ENCODE measurements around the gene QKI. TPM values are rescaled to one million over a fixed set of nuclear protein-coding genes. Genes with fewer than 3 reads are reported as not detected.

Gene QKI
- total and polyA plus RNA-seq, 10 of the 15 experiments (the other 5 are each of a cell fraction or from before 2014, with no cell fraction given) = 4.7 to 72.5 (median 38.9) TPM

DNA sequence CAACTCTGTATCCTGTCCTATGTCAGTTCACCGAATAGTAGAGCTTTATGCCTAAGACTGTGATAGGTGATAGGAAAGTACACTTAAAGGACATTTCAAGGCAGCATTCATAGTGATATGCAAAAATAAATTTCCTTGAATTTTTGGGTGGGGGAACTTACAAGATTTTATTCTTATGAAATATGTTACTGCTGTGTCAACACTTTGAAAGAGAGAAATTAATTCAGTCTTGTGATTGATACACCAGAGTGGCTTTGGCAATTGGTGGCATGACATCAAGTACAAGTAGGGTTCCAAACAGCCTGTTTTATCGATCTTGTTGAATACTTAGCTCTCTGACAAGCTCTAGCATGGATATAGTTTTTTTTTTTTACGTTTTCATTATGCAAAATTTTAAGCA lies 72.3 kb downstream of the QKI start (continued):
- TF ChIP-seq ZZZ3 (IDR thresholded peaks at IDR 0.05; ENCODE audit: control insufficient read depth, insufficient read length, low read depth) (no peak), SIN3A (IDR thresholded peaks at IDR 0.05; ENCODE audit: low read depth, low read length) (no peak)
- TF ChIP-seq, protein P1, sequence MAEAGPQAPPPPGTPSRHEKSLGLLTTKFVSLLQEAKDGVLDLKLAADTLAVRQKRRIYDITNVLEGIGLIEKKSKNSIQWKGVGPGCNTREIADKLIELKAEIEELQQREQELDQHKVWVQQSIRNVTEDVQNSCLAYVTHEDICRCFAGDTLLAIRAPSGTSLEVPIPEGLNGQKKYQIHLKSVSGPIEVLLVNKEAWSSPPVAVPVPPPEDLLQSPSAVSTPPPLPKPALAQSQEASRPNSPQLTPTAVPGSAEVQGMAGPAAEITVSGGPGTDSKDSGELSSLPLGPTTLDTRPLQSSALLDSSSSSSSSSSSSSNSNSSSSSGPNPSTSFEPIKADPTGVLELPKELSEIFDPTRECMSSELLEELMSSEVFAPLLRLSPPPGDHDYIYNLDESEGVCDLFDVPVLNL (IDR thresholded peaks at IDR 0.05; ENCODE audit: low read depth, low read length) = no peak

DNA sequence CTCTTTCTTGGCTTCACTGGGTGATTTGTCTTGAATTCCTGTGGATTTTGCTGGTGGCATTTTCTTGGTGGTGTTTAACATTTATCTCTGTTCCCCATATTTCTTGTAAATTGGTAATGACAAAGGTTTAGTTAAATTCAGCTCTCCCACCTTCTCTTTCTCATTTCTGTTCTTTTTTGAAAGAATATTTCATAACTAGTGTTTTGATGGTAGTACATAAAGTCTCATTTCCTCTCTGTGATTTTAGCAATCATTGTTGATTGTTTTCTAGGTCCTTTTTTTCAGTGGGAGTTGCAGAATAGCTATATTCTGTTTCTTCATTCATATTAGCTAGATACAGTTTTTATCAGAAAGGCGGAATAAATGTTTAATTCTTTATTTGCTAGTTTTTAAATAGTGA lies 73.1 kb downstream of the QKI start:
- ChIA-PET POLR2A (interaction anchor here (0.8 kb wide), 1 partner anchor 18 kb away, joined by 3 read pairs; no protein-coding TSS in a partner anchor), RAD21 (ENCODE audit: unreplicated experiment) (no interaction called here), SMC1A (ENCODE audit: uncharacterized antibody, unreplicated experiment) (interaction anchor here (1.0 to 2.2 kb wide), 7 partner anchors 9 to 50 kb away, joined by 3 to 8 read pairs (median 4); no protein-coding TSS in a partner anchor), CTCF (no interaction called here)
- Histone ChIP-seq H3K4me2 (ENCODE audit: control insufficient read depth, insufficient read depth) (no peak overlapping the region), H2AFZ (ENCODE audit: control insufficient read depth, low read depth, low read length) (no peak overlapping the region), H3K27ac (ENCODE audit: control insufficient read depth, insufficient read depth) (no peak overlapping the region), H3K27me3 (replicated peaks in 1 of 2; ENCODE audit: control insufficient read depth in 2 of 2, insufficient read depth in 2 of 2, low read length in 1 of 2) (no peaks in the 10 kb centered on the region), H3K4me3 (no peak overlapping the region), H3K36me3 (ENCODE audit: control insufficient read depth in 2 of 2, insufficient read depth in 2 of 2, low read length in 1 of 2) (peaks cover 0 to under 1% of the 10 kb centered on the region in 2 experiments; a peak in 2 of 4 replicates), H4K20me1 (ENCODE audit: control insufficient read depth, insufficient read depth) (no peaks in the 10 kb centered on the region), H3K4me1 (ENCODE audit: control insufficient read depth, insufficient read depth, low read length) (no peaks in the 10 kb centered on the region), H3K79me2 (ENCODE audit: control insufficient read depth, insufficient read depth, low read length) (peaks cover 37% of the 10 kb centered on the region), H3K9me3 (replicated peaks; ENCODE audit: control insufficient read depth, insufficient read depth, low read length) (no peaks in the 10 kb centered on the region; the same call in 2 of the 3 replicates), H3K9ac (ENCODE audit: control insufficient read depth, insufficient read depth, low read length) (no peak overlapping the region)
- in situ Hi-C loops (cut with MboI) (no loop called here), intact Hi-C loops (cut with micrococcal nuclease; ENCODE audit: unreplicated experiment) (no loop called here)
- TF ChIP-seq, protein P2, sequence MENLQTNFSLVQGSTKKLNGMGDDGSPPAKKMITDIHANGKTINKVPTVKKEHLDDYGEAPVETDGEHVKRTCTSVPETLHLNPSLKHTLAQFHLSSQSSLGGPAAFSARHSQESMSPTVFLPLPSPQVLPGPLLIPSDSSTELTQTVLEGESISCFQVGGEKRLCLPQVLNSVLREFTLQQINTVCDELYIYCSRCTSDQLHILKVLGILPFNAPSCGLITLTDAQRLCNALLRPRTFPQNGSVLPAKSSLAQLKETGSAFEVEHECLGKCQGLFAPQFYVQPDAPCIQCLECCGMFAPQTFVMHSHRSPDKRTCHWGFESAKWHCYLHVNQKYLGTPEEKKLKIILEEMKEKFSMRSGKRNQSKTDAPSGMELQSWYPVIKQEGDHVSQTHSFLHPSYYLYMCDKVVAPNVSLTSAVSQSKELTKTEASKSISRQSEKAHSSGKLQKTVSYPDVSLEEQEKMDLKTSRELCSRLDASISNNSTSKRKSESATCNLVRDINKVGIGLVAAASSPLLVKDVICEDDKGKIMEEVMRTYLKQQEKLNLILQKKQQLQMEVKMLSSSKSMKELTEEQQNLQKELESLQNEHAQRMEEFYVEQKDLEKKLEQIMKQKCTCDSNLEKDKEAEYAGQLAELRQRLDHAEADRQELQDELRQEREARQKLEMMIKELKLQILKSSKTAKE (IDR thresholded peaks at IDR 0.05; ENCODE audit: low read depth, poor library complexity, severe bottlenecking) = no peak
- TF ChIP-seq, protein P3, sequence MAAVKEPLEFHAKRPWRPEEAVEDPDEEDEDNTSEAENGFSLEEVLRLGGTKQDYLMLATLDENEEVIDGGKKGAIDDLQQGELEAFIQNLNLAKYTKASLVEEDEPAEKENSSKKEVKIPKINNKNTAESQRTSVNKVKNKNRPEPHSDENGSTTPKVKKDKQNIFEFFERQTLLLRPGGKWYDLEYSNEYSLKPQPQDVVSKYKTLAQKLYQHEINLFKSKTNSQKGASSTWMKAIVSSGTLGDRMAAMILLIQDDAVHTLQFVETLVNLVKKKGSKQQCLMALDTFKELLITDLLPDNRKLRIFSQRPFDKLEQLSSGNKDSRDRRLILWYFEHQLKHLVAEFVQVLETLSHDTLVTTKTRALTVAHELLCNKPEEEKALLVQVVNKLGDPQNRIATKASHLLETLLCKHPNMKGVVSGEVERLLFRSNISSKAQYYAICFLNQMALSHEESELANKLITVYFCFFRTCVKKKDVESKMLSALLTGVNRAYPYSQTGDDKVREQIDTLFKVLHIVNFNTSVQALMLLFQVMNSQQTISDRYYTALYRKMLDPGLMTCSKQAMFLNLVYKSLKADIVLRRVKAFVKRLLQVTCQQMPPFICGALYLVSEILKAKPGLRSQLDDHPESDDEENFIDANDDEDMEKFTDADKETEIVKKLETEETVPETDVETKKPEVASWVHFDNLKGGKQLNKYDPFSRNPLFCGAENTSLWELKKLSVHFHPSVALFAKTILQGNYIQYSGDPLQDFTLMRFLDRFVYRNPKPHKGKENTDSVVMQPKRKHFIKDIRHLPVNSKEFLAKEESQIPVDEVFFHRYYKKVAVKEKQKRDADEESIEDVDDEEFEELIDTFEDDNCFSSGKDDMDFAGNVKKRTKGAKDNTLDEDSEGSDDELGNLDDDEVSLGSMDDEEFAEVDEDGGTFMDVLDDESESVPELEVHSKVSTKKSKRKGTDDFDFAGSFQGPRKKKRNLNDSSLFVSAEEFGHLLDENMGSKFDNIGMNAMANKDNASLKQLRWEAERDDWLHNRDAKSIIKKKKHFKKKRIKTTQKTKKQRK (IDR thresholded peaks at IDR 0.05; ENCODE audit: low read depth, low read length) = no peak
- no peak for TF ChIP-seq KDM1A (IDR thresholded peaks at IDR 0.05; ENCODE audit: borderline replicate concordance)
- TF ChIP-seq POLR2A (IDR thresholded peaks at IDR 0.05; ENCODE audit: low read depth, low read length) = no peak
- TF ChIP-seq, protein P4, sequence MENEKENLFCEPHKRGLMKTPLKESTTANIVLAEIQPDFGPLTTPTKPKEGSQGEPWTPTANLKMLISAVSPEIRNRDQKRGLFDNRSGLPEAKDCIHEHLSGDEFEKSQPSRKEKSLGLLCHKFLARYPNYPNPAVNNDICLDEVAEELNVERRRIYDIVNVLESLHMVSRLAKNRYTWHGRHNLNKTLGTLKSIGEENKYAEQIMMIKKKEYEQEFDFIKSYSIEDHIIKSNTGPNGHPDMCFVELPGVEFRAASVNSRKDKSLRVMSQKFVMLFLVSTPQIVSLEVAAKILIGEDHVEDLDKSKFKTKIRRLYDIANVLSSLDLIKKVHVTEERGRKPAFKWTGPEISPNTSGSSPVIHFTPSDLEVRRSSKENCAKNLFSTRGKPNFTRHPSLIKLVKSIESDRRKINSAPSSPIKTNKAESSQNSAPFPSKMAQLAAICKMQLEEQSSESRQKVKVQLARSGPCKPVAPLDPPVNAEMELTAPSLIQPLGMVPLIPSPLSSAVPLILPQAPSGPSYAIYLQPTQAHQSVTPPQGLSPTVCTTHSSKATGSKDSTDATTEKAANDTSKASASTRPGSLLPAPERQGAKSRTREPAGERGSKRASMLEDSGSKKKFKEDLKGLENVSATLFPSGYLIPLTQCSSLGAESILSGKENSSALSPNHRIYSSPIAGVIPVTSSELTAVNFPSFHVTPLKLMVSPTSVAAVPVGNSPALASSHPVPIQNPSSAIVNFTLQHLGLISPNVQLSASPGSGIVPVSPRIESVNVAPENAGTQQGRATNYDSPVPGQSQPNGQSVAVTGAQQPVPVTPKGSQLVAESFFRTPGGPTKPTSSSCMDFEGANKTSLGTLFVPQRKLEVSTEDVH (IDR thresholded peaks at IDR 0.05; ENCODE audit: low read depth, partially characterized antibody) = no peak
- no peak for DNase-seq (ENCODE audit: low read depth, low spot score)
- 100% methylated on average over 1 of the region's 1 CpG for WGBS (ENCODE audit: insufficient coverage, insufficient replicate concordance, low lambda C conversion rate, missing lambda C conversion rate)
- BruUV-seq (replicated peaks) = no TSS peak
- FAIRE-seq = no peak
- no peak for ATAC-seq
